Measurements from ENCODE around the gene ZNF511. TPM values are rescaled to one million over a fixed set of nuclear protein-coding genes. Genes with fewer than 3 reads are reported as not detected.

The ZNF511 gene
- total RNA-seq, 1 experiment from 2014 or later = 89.4 TPM

- H2BK15ac ChIP-seq (ENCODE audit: low read depth, low read length) = no peak overlapping the region
- no peak overlapping the region for H2AFZ ChIP-seq (ENCODE audit: low read length)
- no peaks in the 10 kb centered on the region for H3K4me1 ChIP-seq (ENCODE audit: insufficient read depth, low read length)
- H4K5ac ChIP-seq (ENCODE audit: insufficient read length, low read depth, low read length) = no peak overlapping the region
- no peak for TF ChIP-seq CTCF (conservative IDR thresholded peaks at IDR 0.05)
- Mint-ChIP-seq H3K36me3 (ENCODE audit: insufficient read depth in 1 of 3, low read depth in 3 of 3) (no peaks in the 10 kb centered on the region), H3K27ac (no peak overlapping the region), H3K27me3 (ENCODE audit: low read depth) (peaks cover 11% of the 10 kb centered on the region), H3K9me3 (no peaks in the 10 kb centered on the region), H3K4me3 (no peak overlapping the region), H3K4me1 (peaks cover 0 to 7% of the 10 kb centered on the region in 2 experiments; a peak in 3 of 4 replicates)
- no peak overlapping the region for H4K8ac ChIP-seq (replicated peaks; ENCODE audit: insufficient read length, low read depth, low read length)
- no CpG with 5 or more reads among the region's 29 CpGs for WGBS (ENCODE audit: extremely low coverage, insufficient read length, low lambda C conversion rate)
- H3K4me2 ChIP-seq (ENCODE audit: insufficient read depth, insufficient read length, low read length) = no peak overlapping the region
- H3K18ac ChIP-seq (ENCODE audit: insufficient read length, low read depth, low read length) = no peak overlapping the region
- peaks cover 7% of the 10 kb centered on the region for H3K23me2 ChIP-seq (ENCODE audit: insufficient read length, low read depth, low read length, poor library complexity, severe bottlenecking)
- no peak overlapping the region for H2BK5ac ChIP-seq (ENCODE audit: insufficient read length, low read length)
- H3K9me3 ChIP-seq (ENCODE audit: control insufficient read depth, low read depth, low read length) = no peaks in the 10 kb centered on the region
- no peaks in the 10 kb centered on the region; the same call in 1 of the 2 replicates for H3K27me3 ChIP-seq (ENCODE audit: insufficient read depth, low read length)
- no peak overlapping the region for H3K4ac ChIP-seq (ENCODE audit: low read depth, low read length)
- DNase-seq = no peak
- no peak overlapping the region for H3K9ac ChIP-seq (ENCODE audit: extremely low read depth, insufficient read length, low read length)
- H2BK12ac ChIP-seq (ENCODE audit: insufficient read length, low read depth, low read length) = no peak overlapping the region
- H4K20me1 ChIP-seq (ENCODE audit: control insufficient read depth, insufficient read depth, insufficient read length) = no peaks in the 10 kb centered on the region
- no peaks in the 10 kb centered on the region for H3K79me1 ChIP-seq (ENCODE audit: insufficient read depth, low read depth, low read length, poor library complexity, severe bottlenecking)
- no peak overlapping the region for H3T11ph ChIP-seq (ENCODE audit: low read length)
- no peak overlapping the region for H3K23ac ChIP-seq (ENCODE audit: insufficient read length, low read depth, low read length)
- H2BK120ac ChIP-seq (ENCODE audit: low read depth, low read length, poor library complexity, severe bottlenecking) = no peak overlapping the region
- H3K56ac ChIP-seq (ENCODE audit: insufficient read length, low read depth, low read length) = no peak overlapping the region
- no peak overlapping the region for H4K91ac ChIP-seq (ENCODE audit: insufficient read length, low read depth, low read length)
- H3K14ac ChIP-seq (ENCODE audit: insufficient read depth, low read length) = no peak overlapping the region
- no peaks in the 10 kb centered on the region for H3K79me2 ChIP-seq (ENCODE audit: insufficient read depth, low read length)
- no peak overlapping the region for H2AK5ac ChIP-seq (ENCODE audit: insufficient read length, low read length)
- no peak overlapping the region for H2BK20ac ChIP-seq (ENCODE audit: low read depth, low read length, poor library complexity, severe bottlenecking)
- no peak overlapping the region for H3K27ac ChIP-seq (ENCODE audit: insufficient read length, low read depth, low read length)
Observed at GRCh38 chr10:133272301-133272963, 36.3 kb upstream of the ZNF511 start.
